Measurements from ENCODE around the gene SLC44A2. TPM values are rescaled to one million over a fixed set of nuclear protein-coding genes. Genes with fewer than 3 reads are reported as not detected.

The SLC44A2 gene
- total RNA-seq, 1 experiment from 2014 or later, result 30.1 TPM

DNA sequence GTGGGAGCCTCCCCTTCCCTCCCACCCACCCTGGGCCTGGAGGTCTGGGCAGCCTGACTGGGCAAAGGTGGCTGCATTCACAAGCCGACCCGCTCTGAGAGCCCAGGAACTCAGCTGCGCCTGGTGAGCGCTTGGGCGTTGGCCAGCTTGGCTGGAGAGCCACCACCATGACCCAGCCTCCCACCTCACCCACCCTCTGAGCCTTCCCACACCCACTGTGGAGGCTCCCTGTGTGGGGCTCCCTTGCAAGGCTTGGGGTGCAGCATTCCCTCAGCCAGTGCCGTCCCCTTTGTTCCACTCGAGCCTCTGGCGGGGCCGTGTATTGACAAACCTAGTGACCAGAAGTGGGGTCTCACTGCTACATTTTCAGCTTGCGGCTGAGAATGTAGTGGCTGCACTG, 60.8 kb downstream of the SLC44A2 start:
- H3K36me3 ChIP-seq, result peaks cover 97% of the 10 kb centered on the region
- no peak overlapping the region for H3K27ac ChIP-seq
- no peaks in the 10 kb centered on the region for H3K4me1 ChIP-seq (replicated peaks)

DNA sequence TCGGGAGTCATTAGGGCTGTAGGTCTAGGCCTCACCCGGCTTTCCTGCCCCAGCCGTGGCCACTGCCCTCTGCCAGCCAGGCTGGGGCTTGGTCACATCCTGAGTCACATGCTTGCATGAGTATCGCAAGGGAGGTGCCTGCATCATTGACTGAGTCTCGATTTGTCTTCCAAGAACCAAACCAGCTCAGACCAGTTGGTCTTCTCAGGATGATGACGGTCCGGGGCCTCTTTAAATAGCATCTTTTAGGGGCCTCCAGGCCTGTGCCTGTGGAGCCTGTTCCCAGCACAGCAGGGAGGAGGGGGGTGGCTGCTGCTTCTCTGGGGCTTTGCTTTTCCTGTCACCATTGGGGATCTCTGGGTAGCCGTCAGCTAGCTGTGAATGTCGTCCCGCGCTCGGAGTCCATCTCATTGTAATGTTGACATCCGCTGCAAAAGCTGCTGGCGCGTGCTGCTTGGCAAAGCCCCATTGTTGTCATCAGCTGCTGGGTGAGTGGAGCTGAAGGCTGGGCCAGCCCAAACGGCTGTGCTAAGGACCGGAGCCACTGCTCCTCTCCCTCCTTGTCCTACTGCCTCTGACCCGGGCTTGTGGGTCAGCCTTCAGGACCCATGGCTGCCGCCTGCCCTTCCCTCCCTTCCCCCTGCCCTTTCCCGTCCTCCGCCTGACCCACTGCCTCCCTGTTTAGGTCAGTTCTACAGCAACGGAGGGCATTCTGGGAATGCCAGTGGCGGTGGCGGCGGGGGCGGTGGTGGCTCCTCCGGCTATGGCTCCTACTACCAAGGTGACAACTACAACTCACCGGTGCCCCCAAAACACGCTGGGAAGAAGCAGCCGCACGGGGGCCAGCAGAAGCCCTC, 61.5 kb downstream of the SLC44A2 start:
- no peak overlapping the region for H3K4me3 ChIP-seq
- H3K36me3 ChIP-seq, result peaks cover 97% of the 10 kb centered on the region
- H3K27ac ChIP-seq, result no peak overlapping the region
- DNase-seq (ENCODE audit: low read depth in 1 of 2, low spot score in 2 of 2), result no peak
- H3K9me3 ChIP-seq (replicated peaks), result no peaks in the 10 kb centered on the region
- H3K4me1 ChIP-seq (replicated peaks), result no peaks in the 10 kb centered on the region
- no peaks in the 10 kb centered on the region for H3K27me3 ChIP-seq (replicated peaks)

More for the DNA sequence above, 60.8 kb downstream of the SLC44A2 start:
- DNase-seq (ENCODE audit: low read depth in 1 of 2, low spot score in 2 of 2), result no peak
- Histone ChIP-seq H3K27me3 (replicated peaks) (no peaks in the 10 kb centered on the region), H3K4me3 (no peak overlapping the region), H3K9me3 (replicated peaks) (no peaks in the 10 kb centered on the region)

DNA sequence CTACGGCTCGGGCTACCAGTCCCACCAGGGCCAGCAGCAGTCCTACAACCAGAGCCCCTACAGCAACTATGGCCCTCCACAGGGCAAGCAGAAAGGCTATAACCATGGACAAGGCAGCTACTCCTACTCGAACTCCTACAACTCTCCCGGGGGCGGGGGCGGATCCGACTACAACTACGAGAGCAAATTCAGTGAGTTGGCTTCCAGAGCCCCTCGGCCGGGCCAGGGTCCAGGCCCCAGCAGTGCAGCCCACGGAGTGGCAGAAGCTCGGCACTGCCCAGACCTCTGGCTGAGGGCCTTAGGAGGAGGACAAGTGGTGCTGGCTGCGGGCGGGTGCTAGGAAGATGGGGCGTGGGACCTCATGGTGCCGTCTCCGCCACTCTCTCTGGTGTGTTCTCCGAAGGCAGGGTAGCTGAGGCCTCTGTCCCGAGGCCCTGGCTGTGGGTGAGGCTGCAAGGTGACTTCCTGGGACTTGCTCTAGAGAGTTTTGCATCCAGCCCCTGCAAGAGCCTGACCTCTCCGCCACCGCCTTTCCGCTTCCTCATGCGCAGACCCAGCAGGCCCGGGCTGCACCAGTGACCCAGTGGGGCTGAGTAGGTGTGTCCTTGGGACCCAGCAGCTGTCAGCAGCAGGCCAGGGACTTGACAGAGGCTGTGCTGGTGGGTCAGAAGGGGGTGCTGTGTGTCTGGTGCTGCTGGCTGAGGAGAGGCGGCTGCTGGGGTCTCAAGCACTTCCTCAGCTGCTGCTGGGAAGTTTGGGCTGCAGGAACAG, 62.4 kb downstream of the SLC44A2 start:
- DNase-seq (ENCODE audit: low read depth in 1 of 2, low spot score in 2 of 2), result no peak
- Histone ChIP-seq H3K27ac (no peak overlapping the region), H3K27me3 (replicated peaks) (no peaks in the 10 kb centered on the region), H3K4me1 (replicated peaks) (no peaks in the 10 kb centered on the region), H3K36me3 (peaks cover 97% of the 10 kb centered on the region), H3K9me3 (replicated peaks) (no peaks in the 10 kb centered on the region), H3K4me3 (no peak overlapping the region)

DNA sequence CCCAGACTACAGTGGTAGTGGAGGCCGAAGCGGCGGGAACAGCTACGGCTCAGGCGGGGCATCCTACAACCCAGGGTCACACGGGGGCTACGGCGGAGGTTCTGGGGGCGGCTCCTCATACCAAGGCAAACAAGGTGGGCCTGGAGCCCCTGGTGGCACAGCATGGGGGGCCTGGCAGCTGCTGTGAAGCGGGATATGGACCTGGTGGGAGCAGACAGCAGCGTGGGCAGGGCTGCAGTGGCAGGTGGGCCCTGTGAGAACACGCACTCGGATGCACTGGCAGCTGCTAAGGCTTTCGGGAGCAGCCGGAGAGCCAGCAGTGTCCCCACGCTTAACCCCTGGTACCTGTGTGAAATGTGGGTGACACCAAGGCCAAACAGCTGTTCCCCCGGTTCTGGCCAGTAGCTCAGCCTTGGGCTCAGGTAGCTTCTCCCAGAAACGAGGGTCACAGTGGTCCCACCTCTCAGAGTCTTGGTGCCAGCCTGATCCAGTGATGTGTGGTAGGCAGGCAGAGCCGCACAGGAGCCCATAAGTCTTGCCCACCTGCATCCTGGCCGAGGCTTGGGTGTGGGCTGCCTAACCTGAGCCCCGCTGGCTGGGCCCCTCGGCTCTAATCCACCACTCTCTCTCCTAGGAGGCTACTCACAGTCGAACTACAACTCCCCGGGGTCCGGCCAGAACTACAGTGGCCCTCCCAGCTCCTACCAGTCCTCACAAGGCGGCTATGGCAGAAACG, 63.4 kb downstream of the SLC44A2 start:
- H3K4me1 ChIP-seq (replicated peaks), result no peaks in the 10 kb centered on the region
- DNase-seq (ENCODE audit: low read depth in 1 of 2, low spot score in 2 of 2), result no peak
- no peaks in the 10 kb centered on the region for H3K27me3 ChIP-seq (replicated peaks)
- H3K4me3 ChIP-seq, result no peak overlapping the region
- peaks cover 91% of the 10 kb centered on the region for H3K36me3 ChIP-seq
- no peak overlapping the region for H3K27ac ChIP-seq
- H3K9me3 ChIP-seq (replicated peaks), result no peaks in the 10 kb centered on the region

GRCh38 chr19:10690341-10690781, 65.0 kb downstream of the SLC44A2 start:
- Histone ChIP-seq H3K36me3 (peaks cover 75% of the 10 kb centered on the region), H3K4me1 (replicated peaks) (peaks cover 1% of the 10 kb centered on the region), H3K9me3 (replicated peaks) (no peaks in the 10 kb centered on the region), H3K27me3 (replicated peaks) (no peaks in the 10 kb centered on the region), H3K4me3 (no peak overlapping the region), H3K27ac (no peak overlapping the region)
- no peak for DNase-seq (ENCODE audit: low read depth in 1 of 2, low spot score in 2 of 2)

DNA sequence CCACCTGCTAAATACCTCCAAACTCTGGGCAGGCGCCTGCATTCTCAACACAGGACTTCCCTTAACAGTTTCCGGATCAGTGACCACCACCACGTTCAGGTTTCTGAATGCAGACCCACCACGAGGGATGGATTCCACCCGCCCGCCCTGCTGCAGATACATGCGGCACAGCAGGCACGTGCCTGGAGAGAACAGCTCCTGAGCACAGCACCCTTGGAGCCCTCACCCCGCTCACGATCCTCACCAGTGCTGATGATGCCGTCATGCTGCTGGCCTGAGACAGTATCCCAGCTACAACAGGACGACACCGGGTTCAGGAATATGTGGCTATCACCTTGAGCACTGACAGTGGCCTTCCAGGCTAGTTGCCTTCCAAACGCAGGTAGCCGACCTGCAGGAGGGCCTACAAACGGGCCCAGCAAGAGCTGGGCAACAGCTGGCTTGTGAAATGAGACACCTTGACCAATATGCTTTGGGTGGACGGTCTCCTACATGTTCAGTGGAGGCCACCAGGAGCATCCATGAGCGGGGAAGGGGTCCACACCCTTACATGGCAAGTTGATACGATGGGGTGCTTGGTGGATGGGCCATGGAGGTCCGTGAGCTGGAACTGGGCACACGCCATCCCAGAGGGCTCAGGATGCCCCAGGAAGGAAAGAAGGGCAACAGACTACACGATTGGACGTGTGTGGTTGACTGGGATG, 66.0 kb downstream of the SLC44A2 start:
- H3K27ac ChIP-seq, result no peak overlapping the region
- no peak overlapping the region for H3K4me3 ChIP-seq
- H3K4me1 ChIP-seq (replicated peaks), result peaks cover 8% of the 10 kb centered on the region
- no peaks in the 10 kb centered on the region for H3K9me3 ChIP-seq (replicated peaks)
- DNase-seq (ENCODE audit: low read depth in 1 of 2, low spot score in 2 of 2), result no peak
- H3K36me3 ChIP-seq, result peaks cover 67% of the 10 kb centered on the region
- H3K27me3 ChIP-seq (replicated peaks), result no peaks in the 10 kb centered on the region

DNA sequence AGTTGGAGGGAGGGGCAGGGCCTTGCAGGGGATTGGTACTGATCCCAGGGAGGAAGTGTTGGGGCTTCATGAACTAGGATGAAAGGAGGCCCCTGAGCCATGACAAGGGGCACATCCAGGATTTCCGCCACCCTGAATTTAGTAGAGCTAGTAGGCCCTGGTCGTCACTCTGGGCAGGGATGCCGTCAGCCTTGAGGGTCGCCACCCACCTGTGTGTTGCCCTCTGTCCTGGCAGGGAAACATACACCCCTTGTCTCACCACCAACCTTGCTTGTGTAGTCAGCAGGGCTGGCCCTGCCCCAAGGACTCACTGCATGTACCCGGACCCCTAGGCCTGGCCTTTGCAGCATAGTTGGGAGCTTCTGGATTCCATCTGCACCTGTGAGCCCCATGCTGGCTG, 66.5 kb downstream of the SLC44A2 start:
- Histone ChIP-seq H3K27me3 (replicated peaks) (no peaks in the 10 kb centered on the region), H3K4me1 (replicated peaks) (peaks cover 8% of the 10 kb centered on the region), H3K36me3 (peaks cover 61% of the 10 kb centered on the region), H3K4me3 (no peak overlapping the region), H3K27ac (no peak overlapping the region), H3K9me3 (replicated peaks) (no peaks in the 10 kb centered on the region)
- no peak for DNase-seq (ENCODE audit: low read depth in 1 of 2, low spot score in 2 of 2)

- no peaks in the 10 kb centered on the region for H3K27me3 ChIP-seq (replicated peaks)
- peaks cover 54% of the 10 kb centered on the region for H3K36me3 ChIP-seq
- DNase-seq (ENCODE audit: low read depth in 1 of 2, low spot score in 2 of 2), result no peak
- no peak overlapping the region for H3K4me3 ChIP-seq
- H3K9me3 ChIP-seq (replicated peaks), result no peaks in the 10 kb centered on the region
- peaks cover 8% of the 10 kb centered on the region for H3K4me1 ChIP-seq (replicated peaks)
- no peak overlapping the region for H3K27ac ChIP-seq
Observed at GRCh38 chr19:10692673-10693264, 67.4 kb downstream of the SLC44A2 start.

Other genes with a start within 250 kb of the SLC44A2 start
- gene TYK2, start 245.0 kb upstream of the SLC44A2 start, total RNA-seq (2014; rRNA removed; shearing (Covaris generic)), result 62.3 and 72.4 TPM in 2 replicates
- 284 and 367 TPM in 2 replicates for gene CDC37, start 222.0 kb upstream of the SLC44A2 start, total RNA-seq (2014; rRNA removed; shearing (Covaris generic))
- gene PDE4A, start 205.0 kb upstream of the SLC44A2 start, total RNA-seq (2014; rRNA removed; shearing (Covaris generic)), result 6.9 and 11.5 TPM in 2 replicates
- gene KEAP1, start 122.2 kb upstream of the SLC44A2 start, total RNA-seq (2014; rRNA removed; shearing (Covaris generic)), result 49.8 and 74.1 TPM in 2 replicates
- gene S1PR5, start 108.1 kb upstream of the SLC44A2 start, total RNA-seq (2014; rRNA removed; shearing (Covaris generic)), result 0.05 TPM in 1 of 2 replicates, not detected in the other
- 39.2 and 39.4 TPM in 2 replicates for gene ATG4D, start 81.6 kb upstream of the SLC44A2 start, total RNA-seq (2014; rRNA removed; shearing (Covaris generic))
- gene KRI1, start 59.5 kb upstream of the SLC44A2 start, total RNA-seq (2014; rRNA removed; shearing (Covaris generic)), result 15.2 and 19.2 TPM in 2 replicates
- gene CDKN2D, start 56.6 kb upstream of the SLC44A2 start, total RNA-seq (2014; rRNA removed; shearing (Covaris generic)), result 28.1 and 36.6 TPM in 2 replicates
- 4.9 and 9.9 TPM in 2 replicates for gene AP1M2, start 38.2 kb upstream of the SLC44A2 start, total RNA-seq (2014; rRNA removed; shearing (Covaris generic))
- 123 and 210 TPM in 2 replicates for gene ILF3, start 28.8 kb downstream of the SLC44A2 start, total RNA-seq (2014; rRNA removed; shearing (Covaris generic))
- gene QTRT1, start 75.9 kb downstream of the SLC44A2 start, total RNA-seq (2014; rRNA removed; shearing (Covaris generic)), result 26.8 and 28.0 TPM in 2 replicates
- gene DNM2, start 92.5 kb downstream of the SLC44A2 start, total RNA-seq (2014; rRNA removed; shearing (Covaris generic)), result 57.8 and 58.4 TPM in 2 replicates
- 78.8 and 101 TPM in 2 replicates for gene TMED1, start 210.7 kb downstream of the SLC44A2 start, total RNA-seq (2014; rRNA removed; shearing (Covaris generic))
- not detected in 2 replicates for gene C19orf38, start 222.9 kb downstream of the SLC44A2 start, total RNA-seq (2014; rRNA removed; shearing (Covaris generic))
- gene CARM1, start 246.0 kb downstream of the SLC44A2 start, total RNA-seq (2014; rRNA removed; shearing (Covaris generic)), result 7.5 and 24.2 TPM in 2 replicates

Measured in SJSA1 (cell line).